ENCODE measurements around the gene SDHB.

Gene SDHB

DNA sequence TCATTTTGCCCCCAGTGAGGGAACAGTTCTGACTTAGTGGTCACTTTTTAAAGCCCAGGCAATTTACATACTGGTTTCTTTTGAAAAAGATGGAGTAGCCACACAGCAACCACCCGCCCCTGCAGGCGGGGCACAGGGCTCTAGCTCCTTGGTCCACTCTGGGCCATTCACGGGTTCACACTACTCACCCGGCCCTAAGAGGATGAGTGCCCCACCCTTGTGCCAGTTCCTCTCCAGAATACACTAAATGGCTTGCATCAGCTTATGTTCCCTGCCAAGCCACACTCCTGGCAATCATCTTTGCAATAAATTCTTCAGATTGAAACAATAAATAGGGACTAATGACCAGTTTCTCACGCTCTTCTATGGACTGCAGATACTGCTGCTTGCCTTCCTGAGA, 26.4 kb downstream of the SDHB start:
- H3K14ac ChIP-seq (ENCODE audit: low read length in 2 of 2) = no peak overlapping the region
- WGBS = 87% methylated on average over 4 of the region's 5 CpGs

GRCh38 chr1:17024721-17025120, 29.1 kb downstream of the SDHB start:
- Histone ChIP-seq H2BK120ac (ENCODE audit: low read depth, low read length) (no peak overlapping the region), H3K27me3 (ENCODE audit: control insufficient read depth in 1 of 2, insufficient read depth in 1 of 2, low read length in 2 of 2) (no peaks in the 10 kb centered on the region), H2BK5ac (ENCODE audit: low read depth, low read length, poor library complexity, severe bottlenecking) (no peak overlapping the region), H3K9ac (ENCODE audit: low read length) (no peak overlapping the region), H3K79me1 (replicated peaks; ENCODE audit: low read length, poor library complexity, severe bottlenecking) (peaks cover 18% of the 10 kb centered on the region), H4K8ac (ENCODE audit: low read length) (no peak overlapping the region), H3K23ac (ENCODE audit: low read length in 2 of 2) (no peak overlapping the region), H3K18ac (ENCODE audit: low read depth in 1 of 2, low read length in 2 of 2) (no peak overlapping the region), H3K14ac (ENCODE audit: low read length in 2 of 2) (no peak overlapping the region), H3K4me1 (ENCODE audit: control insufficient read depth, insufficient read depth, low read depth, low read length) (no peaks in the 10 kb centered on the region), H2AFZ (ENCODE audit: low read depth, low read length) (no peak overlapping the region), H4K91ac (ENCODE audit: low read length) (no peak overlapping the region), H3K4ac (ENCODE audit: low read depth in 1 of 2, low read length in 2 of 2) (no peak overlapping the region), H3K4me2 (ENCODE audit: low read length, poor library complexity, severe bottlenecking) (no peak overlapping the region), H3K4me3 (ENCODE audit: insufficient read depth in 1 of 2, low read depth in 1 of 2, low read length in 2 of 2) (no peak overlapping the region), H3K36me3 (ENCODE audit: control insufficient read depth in 1 of 2, insufficient read depth in 2 of 2, low read depth in 1 of 2, low read length in 2 of 2) (peaks cover 65 to 94% of the 10 kb centered on the region in 2 experiments), H2BK12ac (ENCODE audit: low read length in 2 of 2) (no peak overlapping the region), H2AK5ac (ENCODE audit: low read length, severe bottlenecking) (no peak overlapping the region), H3K27ac (ENCODE audit: low read length, poor library complexity, severe bottlenecking) (no peak overlapping the region), H2BK15ac (ENCODE audit: low read depth, poor library complexity, severe bottlenecking) (no peak overlapping the region), H3K9me3 (ENCODE audit: control insufficient read depth, low read length) (no peaks in the 10 kb centered on the region)
- WGBS = 71% methylated on average over 1 of the region's 1 CpG
- DNase-seq = no peak

More for the DNA sequence above, 26.4 kb downstream of the SDHB start:
- Histone ChIP-seq H2BK120ac (ENCODE audit: low read depth, low read length) (no peak overlapping the region), H3K36me3 (ENCODE audit: control insufficient read depth in 1 of 2, insufficient read depth in 2 of 2, low read depth in 1 of 2, low read length in 2 of 2) (peaks cover 48 to 86% of the 10 kb centered on the region in 2 experiments), H3K27me3 (ENCODE audit: control insufficient read depth in 1 of 2, insufficient read depth in 1 of 2, low read length in 2 of 2) (no peaks in the 10 kb centered on the region), H2BK5ac (ENCODE audit: low read depth, low read length, poor library complexity, severe bottlenecking) (no peak overlapping the region), H2BK12ac (ENCODE audit: low read length in 2 of 2) (no peak overlapping the region), H2AK5ac (ENCODE audit: low read length, severe bottlenecking) (no peak overlapping the region), H3K18ac (ENCODE audit: low read depth in 1 of 2, low read length in 2 of 2) (no peak overlapping the region), H3K4me1 (ENCODE audit: control insufficient read depth, insufficient read depth, low read depth, low read length) (no peaks in the 10 kb centered on the region), H4K8ac (ENCODE audit: low read length) (no peak overlapping the region), H3K27ac (ENCODE audit: low read length, poor library complexity, severe bottlenecking) (no peak overlapping the region), H3K23ac (ENCODE audit: low read length in 2 of 2) (no peak overlapping the region), H3K4ac (ENCODE audit: low read depth in 1 of 2, low read length in 2 of 2) (no peak overlapping the region), H3K9me3 (ENCODE audit: control insufficient read depth, low read length) (no peaks in the 10 kb centered on the region), H2AFZ (ENCODE audit: low read depth, low read length) (no peak overlapping the region), H4K91ac (ENCODE audit: low read length) (no peak overlapping the region), H3K4me3 (ENCODE audit: insufficient read depth in 1 of 2, low read depth in 1 of 2, low read length in 2 of 2) (no peak overlapping the region), H3K4me2 (ENCODE audit: low read length, poor library complexity, severe bottlenecking) (no peak overlapping the region), H3K79me1 (replicated peaks; ENCODE audit: low read length, poor library complexity, severe bottlenecking) (peaks cover 17% of the 10 kb centered on the region), H3K9ac (ENCODE audit: low read length) (no peak overlapping the region), H2BK15ac (ENCODE audit: low read depth, poor library complexity, severe bottlenecking) (no peak overlapping the region)
- DNase-seq = no peak

DNA sequence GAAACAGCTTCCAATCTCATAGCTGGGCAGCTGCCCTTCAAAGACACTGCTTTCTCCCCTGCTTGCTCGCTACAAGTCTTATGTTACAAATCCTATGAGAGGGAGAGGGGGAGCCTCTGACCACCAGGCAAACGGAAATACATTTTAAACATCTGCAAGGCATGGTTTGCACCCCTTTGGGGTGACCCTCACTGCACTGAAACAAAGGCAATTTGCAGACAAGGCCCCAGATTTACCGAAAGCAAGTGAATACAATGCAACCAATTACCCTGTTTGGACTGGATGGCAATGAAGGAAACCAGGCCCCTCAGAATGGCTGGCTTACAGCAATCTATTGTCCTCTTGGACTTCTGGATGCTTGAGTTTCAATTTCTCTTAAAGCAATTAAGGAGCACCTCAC, 30.3 kb downstream of the SDHB start:
- no peak overlapping the region for H3K9ac ChIP-seq (ENCODE audit: low read length)

GRCh38 chr1:17023102-17023501, 30.7 kb downstream of the SDHB start:
- H3K4me3 ChIP-seq (ENCODE audit: insufficient read depth in 1 of 2, low read depth in 1 of 2, low read length in 2 of 2) = no peak overlapping the region
- no peak overlapping the region for H2AK5ac ChIP-seq (ENCODE audit: low read length, severe bottlenecking)
- no peak overlapping the region for H4K91ac ChIP-seq (ENCODE audit: low read length)
- H3K14ac ChIP-seq (ENCODE audit: low read length in 2 of 2) = no peak overlapping the region
- H3K4me2 ChIP-seq (ENCODE audit: low read length, poor library complexity, severe bottlenecking) = no peak overlapping the region
- H3K79me1 ChIP-seq (replicated peaks; ENCODE audit: low read length, poor library complexity, severe bottlenecking) = peaks cover 12% of the 10 kb centered on the region
- 87% methylated on average over 3 of the region's 4 CpGs for WGBS
- H3K36me3 ChIP-seq (ENCODE audit: control insufficient read depth in 1 of 2, insufficient read depth in 2 of 2, low read depth in 1 of 2, low read length in 2 of 2) = peaks cover 57 to 100% of the 10 kb centered on the region in 2 experiments
- no peaks in the 10 kb centered on the region for H3K27me3 ChIP-seq (ENCODE audit: control insufficient read depth in 1 of 2, insufficient read depth in 1 of 2, low read length in 2 of 2)
- H2BK120ac ChIP-seq (ENCODE audit: low read depth, low read length) = no peak overlapping the region
- H3K4ac ChIP-seq (ENCODE audit: low read depth in 1 of 2, low read length in 2 of 2) = no peak overlapping the region
- no peak overlapping the region for H4K8ac ChIP-seq (ENCODE audit: low read length)
- H2BK12ac ChIP-seq (ENCODE audit: low read length in 2 of 2) = no peak overlapping the region
- H3K9ac ChIP-seq (ENCODE audit: low read length) = no peak overlapping the region
- DNase-seq = no peak
- no peak overlapping the region for H3K18ac ChIP-seq (ENCODE audit: low read depth in 1 of 2, low read length in 2 of 2)
- no peak overlapping the region for H2BK15ac ChIP-seq (ENCODE audit: low read depth, poor library complexity, severe bottlenecking)
- no peak overlapping the region for H3K23ac ChIP-seq (ENCODE audit: low read length in 2 of 2)
- no peak overlapping the region for H2AFZ ChIP-seq (ENCODE audit: low read depth, low read length)
- H3K9me3 ChIP-seq (ENCODE audit: control insufficient read depth, low read length) = no peaks in the 10 kb centered on the region
- H3K4me1 ChIP-seq (ENCODE audit: control insufficient read depth, insufficient read depth, low read depth, low read length) = peaks cover 2% of the 10 kb centered on the region
- H2BK5ac ChIP-seq (ENCODE audit: low read depth, low read length, poor library complexity, severe bottlenecking) = no peak overlapping the region
- H3K27ac ChIP-seq (ENCODE audit: low read length, poor library complexity, severe bottlenecking) = no peak overlapping the region

More for the DNA sequence above, 30.3 kb downstream of the SDHB start:
- H3K27ac ChIP-seq (ENCODE audit: low read length, poor library complexity, severe bottlenecking) = no peak overlapping the region
- no peak overlapping the region for H2BK15ac ChIP-seq (ENCODE audit: low read depth, poor library complexity, severe bottlenecking)
- no peak overlapping the region for H2AFZ ChIP-seq (ENCODE audit: low read depth, low read length)
- no peak overlapping the region for H4K8ac ChIP-seq (ENCODE audit: low read length)
- H3K36me3 ChIP-seq (ENCODE audit: control insufficient read depth in 1 of 2, insufficient read depth in 2 of 2, low read depth in 1 of 2, low read length in 2 of 2) = peaks cover 55 to 100% of the 10 kb centered on the region in 2 experiments
- H3K79me1 ChIP-seq (replicated peaks; ENCODE audit: low read length, poor library complexity, severe bottlenecking) = peaks cover 13% of the 10 kb centered on the region
- H2BK5ac ChIP-seq (ENCODE audit: low read depth, low read length, poor library complexity, severe bottlenecking) = no peak overlapping the region
- no peak overlapping the region for H3K4me2 ChIP-seq (ENCODE audit: low read length, poor library complexity, severe bottlenecking)
- H3K14ac ChIP-seq (ENCODE audit: low read length in 2 of 2) = no peak overlapping the region
- H3K9me3 ChIP-seq (ENCODE audit: control insufficient read depth, low read length) = no peaks in the 10 kb centered on the region
- no peaks in the 10 kb centered on the region for H3K4me1 ChIP-seq (ENCODE audit: control insufficient read depth, insufficient read depth, low read depth, low read length)
- H4K91ac ChIP-seq (ENCODE audit: low read length) = no peak overlapping the region
- H3K27me3 ChIP-seq (ENCODE audit: control insufficient read depth in 1 of 2, insufficient read depth in 1 of 2, low read length in 2 of 2) = no peaks in the 10 kb centered on the region
- H2BK120ac ChIP-seq (ENCODE audit: low read depth, low read length) = no peak overlapping the region
- no peak overlapping the region for H3K4me3 ChIP-seq (ENCODE audit: insufficient read depth in 1 of 2, low read depth in 1 of 2, low read length in 2 of 2)
- no peak overlapping the region for H3K18ac ChIP-seq (ENCODE audit: low read depth in 1 of 2, low read length in 2 of 2)
- no peak overlapping the region for H2AK5ac ChIP-seq (ENCODE audit: low read length, severe bottlenecking)
- DNase-seq = no peak
- no peak overlapping the region for H3K4ac ChIP-seq (ENCODE audit: low read depth in 1 of 2, low read length in 2 of 2)
- 90% methylated on average over 3 of the region's 3 CpGs for WGBS
- H3K23ac ChIP-seq (ENCODE audit: low read length in 2 of 2) = no peak overlapping the region
- H2BK12ac ChIP-seq (ENCODE audit: low read length in 2 of 2) = no peak overlapping the region

Measured in mesenchymal stem cell (in vitro differentiated cells and primary cell).